RWPE1 (cell line): ENCODE results near the gene POLR1C.

ENCODE experiments used
- CTCF ChIA-PET: fragments of 350-600 bp; sonication (Branson Sonifier 250); formaldehyde crosslinking; extraction: SDS; loops from one replicate; lab custom pipeline; 2021; lab: Yijun Ruan, JAX
- POLR2A ChIA-PET: fragments of 400-600 bp; formaldehyde crosslinking; extraction: SDS; loops from one replicate; lab custom pipeline; 2020; ENCODE audit warnings: antibody characterized with exemption; ENCODE audit not compliant: low non-redundant PET; lab: Yijun Ruan, JAX
- DNase-seq: peaks from one replicate; pipeline ENCODE4 v3.0.0; 2012; ENCODE audit warnings: low spot score
- H3K27ac ChIP-seq: fragments of 450-650 bp; 2 replicates; pipeline ENCODE4 v1.5.1; 2017
- TF ChIP-seq, protein P1 (sequence below): fragments of 450-650 bp; conservative IDR thresholded peaks from 2 replicates; pipeline ENCODE4 v1.5.1; 2017; ENCODE audit warnings: low read depth, mild to moderate bottlenecking

Gene POLR1C

DNA sequence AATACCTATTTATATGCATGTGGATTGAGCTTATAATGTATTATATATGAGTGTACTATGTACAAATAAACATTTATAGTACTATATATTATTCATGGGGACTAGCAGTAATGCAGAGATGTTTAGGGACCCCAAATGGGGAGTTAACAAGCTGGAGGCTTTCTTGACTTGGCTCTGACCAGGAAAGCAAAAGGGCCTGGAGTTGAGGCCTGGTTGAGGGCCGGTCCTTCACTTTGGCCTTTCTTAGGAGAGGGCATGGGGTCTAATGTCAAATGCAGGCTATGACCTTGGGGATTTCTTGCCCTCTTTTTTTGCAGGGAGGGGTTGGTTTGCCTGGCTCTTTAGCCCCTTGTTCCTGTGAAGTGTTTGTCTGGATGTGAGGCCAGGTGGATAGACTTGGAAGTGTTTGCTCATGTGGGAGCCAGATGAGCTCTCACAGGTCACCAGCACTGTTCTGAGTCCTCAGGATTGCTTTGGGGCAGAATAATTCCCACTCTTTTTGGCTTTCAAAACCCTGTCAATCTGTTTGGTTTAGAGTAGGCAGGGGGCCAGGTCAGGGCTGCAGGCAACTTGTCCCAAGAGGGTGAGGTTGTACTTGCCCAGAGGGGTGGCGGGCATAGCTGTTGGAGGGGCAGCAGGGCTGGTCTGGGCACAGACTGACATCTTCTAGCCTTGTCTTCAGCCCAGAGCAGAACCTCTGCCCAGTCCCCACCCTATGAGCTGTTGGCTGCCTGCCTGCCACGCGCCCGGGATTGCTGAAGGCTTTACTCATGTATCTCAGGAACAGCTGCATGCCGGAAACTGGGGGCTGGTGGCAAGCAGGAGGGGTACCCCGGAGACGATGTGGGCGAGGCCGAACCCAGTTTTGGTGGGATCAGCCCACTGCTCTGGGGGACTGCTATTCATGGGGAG, 24.9 kb upstream of the POLR1C start:
- peak; percentile 80 for DNase-seq
- CTCF ChIA-PET = interaction anchor here (0.6 to 1.4 kb wide), 4 partner anchors 15 to 228 kb away, joined by 3 to 6 read pairs (median 4); partner anchors contain the start of gene ABCC10
- H3K27ac ChIP-seq = no peak overlapping the region
- POLR2A ChIA-PET = no interaction called here
- TF ChIP-seq, protein P1, sequence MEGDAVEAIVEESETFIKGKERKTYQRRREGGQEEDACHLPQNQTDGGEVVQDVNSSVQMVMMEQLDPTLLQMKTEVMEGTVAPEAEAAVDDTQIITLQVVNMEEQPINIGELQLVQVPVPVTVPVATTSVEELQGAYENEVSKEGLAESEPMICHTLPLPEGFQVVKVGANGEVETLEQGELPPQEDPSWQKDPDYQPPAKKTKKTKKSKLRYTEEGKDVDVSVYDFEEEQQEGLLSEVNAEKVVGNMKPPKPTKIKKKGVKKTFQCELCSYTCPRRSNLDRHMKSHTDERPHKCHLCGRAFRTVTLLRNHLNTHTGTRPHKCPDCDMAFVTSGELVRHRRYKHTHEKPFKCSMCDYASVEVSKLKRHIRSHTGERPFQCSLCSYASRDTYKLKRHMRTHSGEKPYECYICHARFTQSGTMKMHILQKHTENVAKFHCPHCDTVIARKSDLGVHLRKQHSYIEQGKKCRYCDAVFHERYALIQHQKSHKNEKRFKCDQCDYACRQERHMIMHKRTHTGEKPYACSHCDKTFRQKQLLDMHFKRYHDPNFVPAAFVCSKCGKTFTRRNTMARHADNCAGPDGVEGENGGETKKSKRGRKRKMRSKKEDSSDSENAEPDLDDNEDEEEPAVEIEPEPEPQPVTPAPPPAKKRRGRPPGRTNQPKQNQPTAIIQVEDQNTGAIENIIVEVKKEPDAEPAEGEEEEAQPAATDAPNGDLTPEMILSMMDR = no peak

DNA sequence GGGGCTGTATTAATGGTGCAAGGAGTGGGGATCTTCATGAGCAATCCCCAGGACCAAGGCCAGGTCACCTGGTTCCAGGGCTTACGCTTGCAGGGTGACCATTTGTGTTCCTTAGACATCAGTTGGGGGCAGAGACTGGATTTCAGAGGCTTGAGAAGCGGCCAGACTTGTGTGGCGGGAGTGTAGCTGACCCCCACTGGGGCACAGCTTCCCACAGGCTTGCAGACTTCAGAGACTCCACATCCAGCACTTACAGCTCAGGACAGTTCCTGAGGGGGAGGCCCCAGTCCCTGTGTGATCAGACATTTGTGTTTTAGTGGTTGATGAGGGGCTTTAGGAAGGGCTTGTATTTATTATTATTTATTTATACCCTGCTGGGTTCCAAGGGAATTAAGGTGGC, 24.2 kb upstream of the POLR1C start:
- ChIA-PET CTCF (interaction anchor here (0.6 to 1.4 kb wide), 4 partner anchors 14 to 229 kb away, joined by 3 to 6 read pairs (median 3); partner anchors contain the start of gene ABCC10), POLR2A (no interaction called here)
- H3K27ac ChIP-seq = no peak overlapping the region
- TF ChIP-seq, protein P1 = no peak
- no peak for DNase-seq

- H3K27ac ChIP-seq = peak overlapping the region; percentile 99
- no peak for DNase-seq
- TF ChIP-seq, protein P1 = no peak
- CTCF ChIA-PET = interaction anchor here (0.7 to 1.0 kb wide), 2 partner anchors 8 to 95 kb away, joined by 3 read pairs; no protein-coding TSS in a partner anchor
- POLR2A ChIA-PET = no interaction called here
Measured at GRCh38 chr6:43493230-43493629, 23.7 kb upstream of the POLR1C start.

- H3K27ac ChIP-seq = peak overlapping the region; percentile 99
- ChIA-PET POLR2A (interaction anchor here (1.3 kb wide), 1 partner anchor 16 kb away, joined by 4 read pairs; the partner anchor contains the start of gene TJAP1), CTCF (interaction anchor here (0.7 to 1.3 kb wide), 5 partner anchors 8 to 230 kb away, joined by 3 to 6 read pairs (median 4); no protein-coding TSS in a partner anchor)
- TF ChIP-seq, protein P1 = no peak
- peak; percentile 55 for DNase-seq
Measured at GRCh38 chr6:43493833-43494232, 23.1 kb upstream of the POLR1C start.

GRCh38 chr6:43494321-43494720, 22.6 kb upstream of the POLR1C start:
- peak overlapping the region; percentile 99 for H3K27ac ChIP-seq
- TF ChIP-seq, protein P1 = no peak
- ChIA-PET POLR2A (interaction anchor here (1.3 kb wide), 1 partner anchor 17 kb away, joined by 4 read pairs; the partner anchor contains the start of gene TJAP1), CTCF (interaction anchor here (0.7 to 3.3 kb wide), 6 partner anchors 13 to 231 kb away, joined by 3 to 39 read pairs (median 4); no protein-coding TSS in a partner anchor)
- no peak for DNase-seq

DNA sequence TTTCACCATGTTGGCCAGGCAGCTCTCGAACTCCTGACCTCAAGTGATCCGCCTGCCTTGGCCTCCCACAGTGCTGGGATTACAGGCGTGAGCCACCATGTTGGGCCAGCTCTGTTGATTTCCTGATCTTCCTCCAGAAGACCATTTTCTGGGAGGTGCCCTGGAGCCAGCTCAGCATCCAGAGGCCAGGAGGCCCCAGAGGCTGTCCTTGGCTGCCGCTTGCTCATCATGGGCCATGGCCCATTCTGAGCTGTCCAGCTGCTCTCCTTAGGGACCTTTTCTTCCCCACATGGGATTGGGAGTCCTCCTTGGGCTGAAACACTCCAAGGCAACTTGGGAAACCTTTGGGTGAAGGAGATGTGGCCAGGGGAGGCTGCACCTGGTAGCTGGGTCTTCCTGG, 22.1 kb upstream of the POLR1C start:
- peak overlapping the region; percentile 99 for H3K27ac ChIP-seq
- ChIA-PET POLR2A (interaction anchor here (1.3 kb wide), 1 partner anchor 17 kb away, joined by 4 read pairs; the partner anchor contains the start of gene TJAP1), CTCF (interaction anchor here (0.6 to 3.3 kb wide), 7 partner anchors 12 to 373 kb away, joined by 3 to 39 read pairs (median 5); no protein-coding TSS in a partner anchor)
- TF ChIP-seq, protein P1 = no peak
- DNase-seq = no peak
